Psoas muscle (tissue), 8 donors: ENCODE data around the gene CNOT4. TPM values are rescaled to one million over a fixed set of nuclear protein-coding genes. Genes with fewer than 3 reads are reported as not detected.

ENCODE experiments used
- ATAC-seq, 4 donors: fragments of 200-7000 bp; cut with Tn5 transposase; one replicate each; pipeline ENCODE4 v1.9.1; 2020; ENCODE audit warnings: moderate library complexity in 3 of 4, mild to moderate bottlenecking in 2 of 4
- DNase-seq, 2 donors: peaks; one replicate each; pipeline ENCODE4 v3.0.0-alpha.2; 2020
- H3K27ac ChIP-seq: fragments of 200-600 bp; one replicate; pipeline ENCODE4 v1.8.0; 2022
- H3K27me3 ChIP-seq, 3 donors: fragments of 200-600 bp in 1 of 3; one replicate each; pipeline versions ENCODE4 v1.6.1 to v1.8.0; 2013 to 2022; ENCODE audit warnings: low read length in 2 of 3, mild to moderate bottlenecking in 2 of 3, moderate library complexity in 1 of 3; ENCODE audit not compliant: insufficient read depth in 3 of 3
- H3K36me3 ChIP-seq, 2 donors: fragments of 200-600 bp in 1 of 2; one replicate each; pipeline versions ENCODE4 v1.6.1 to v1.8.0; 2013 to 2022; ENCODE audit warnings: low read depth in 1 of 2, mild to moderate bottlenecking in 1 of 2, moderate library complexity in 1 of 2; ENCODE audit not compliant: insufficient read depth in 1 of 2
- H3K4me1 ChIP-seq: fragments of 200-600 bp; one replicate; pipeline ENCODE4 v1.8.0; 2022
- H3K4me3 ChIP-seq: fragments of 200-600 bp; one replicate; pipeline ENCODE4 v1.8.0; 2022; ENCODE audit warnings: mild to moderate bottlenecking
- H3K9me3 ChIP-seq: fragments of 200-600 bp; one replicate; pipeline ENCODE4 v1.8.0; 2022
- CTCF ChIP-seq: fragments of 200-600 bp; IDR thresholded peaks from one replicate; pipeline ENCODE4 v1.8.0; 2022; ENCODE audit warnings: antibody characterized with exemption
- WGBS, 3 donors: extraction: QIAGEN DNeasy Blood & Tissue Kit; methylation state at CpG; one replicate each; pipeline versions ENCODE4 v1.1.6 to v1.1.7; 2013; 5-methylcytosine and 5-hydroxymethylcytosine counted together
- intact Hi-C, 2 donors: fragments of 100-400 bp; cut with DNase I; formaldehyde crosslinking; loops; one replicate each; pipeline versions ENCODE4 v1.11.0 to v1.14.2; 2022
- polyA plus RNA-seq, 3 donors: library from polyadenylated mRNA; stranded (reverse); fragments of 200-250 nt; gene quantifications; one replicate each; pipeline ENCODE4 v1.2.3, GENCODE V29; 2013
- total RNA-seq, 4 donors: library from RNA; stranded (reverse); fragmentation: NEBNext Ultra II Directional in 2 of 4; extraction: Animal tissue kit (Norgen Biotek cat#: 25700) in 2 of 4; gene quantifications; one replicate each; pipeline versions ENCODE4 v1.2.1 to v1.2.4, GENCODE V29; 2021 to 2023
- donor health status: healthy with polysubstance abuse.
- donor health status: DM: no; HTN: no; CAD: no; lungs with moderate emphysema.
- donor health status: Bipolar disorder and iron deficiency.
- donor health status: healthy.
- donor health status: DM: yes; HTN: yes; CAD: no.
- donor health status: DM: no; HTN: no; CAD: no.
- donor health status: DM: no; HTN: no; CAD: no.
- donor health status: DM: yes; HTN: yes; CAD: no.

Gene CNOT4
- total and polyA plus RNA-seq, 7 donors: 8.3 to 43.7 (median 27.6) TPM

- no peak for ATAC-seq
- WGBS, 3 donors: 83 to 87% (median 84%) methylated on average over 7 of the region's 7 CpGs
Measured at GRCh38 chr7:135366843-135367508, 142.9 kb downstream of the CNOT4 start.

GRCh38 chr7:135365721-135366120, 144.2 kb downstream of the CNOT4 start:
- Histone ChIP-seq H3K27me3 (no peaks in the 10 kb centered on the region), H3K9me3 (no peaks in the 10 kb centered on the region), H3K36me3 (peaks cover 0 to 26% of the 10 kb centered on the region in 2 donors), H3K27ac (no peak overlapping the region), H3K4me1 (peaks cover 21% of the 10 kb centered on the region), H3K4me3 (no peak overlapping the region)
- TF ChIP-seq CTCF: no peak
- ATAC-seq (no peak), DNase-seq (no peak)
- intact Hi-C loops: no loop called here
- WGBS, 3 donors: 50 to 76% (median 50%) methylated on average over 3 of the region's 3 CpGs

More at GRCh38 chr7:135366843-135367508, 142.9 kb downstream of the CNOT4 start:
- intact Hi-C loops: no loop called here
- TF ChIP-seq CTCF: no peak
- no peaks in the 10 kb centered on the region for H3K27me3 ChIP-seq
- peaks cover 0 to 18% of the 10 kb centered on the region in 2 donors for H3K36me3 ChIP-seq
- H3K27ac ChIP-seq: no peak overlapping the region
- DNase-seq: no peak
- no peak overlapping the region for H3K4me3 ChIP-seq
- H3K4me1 ChIP-seq: peaks cover 21% of the 10 kb centered on the region
- H3K9me3 ChIP-seq: no peaks in the 10 kb centered on the region

GRCh38 chr7:135364206-135364605, 145.7 kb downstream of the CNOT4 start:
- Histone ChIP-seq H3K36me3 (peaks cover 0 to 28% of the 10 kb centered on the region in 2 donors), H3K27me3 (no peaks in the 10 kb centered on the region), H3K9me3 (no peaks in the 10 kb centered on the region), H3K27ac (no peak overlapping the region), H3K4me1 (peaks cover 27% of the 10 kb centered on the region), H3K4me3 (no peak overlapping the region)
- no peak for TF ChIP-seq CTCF
- DNase-seq: no peak
- WGBS, 3 donors: 75 to 84% (median 77%) methylated on average over 2 of the region's 2 CpGs
- no peak for ATAC-seq
- intact Hi-C loops: no loop called here

GRCh38 chr7:135362871-135363270, 147.0 kb downstream of the CNOT4 start:
- intact Hi-C loops: no loop called here
- Histone ChIP-seq H3K27me3 (no peaks in the 10 kb centered on the region), H3K27ac (no peak overlapping the region), H3K4me3 (no peak overlapping the region), H3K36me3 (peaks cover 0 to 28% of the 10 kb centered on the region in 2 donors), H3K9me3 (no peaks in the 10 kb centered on the region), H3K4me1 (peaks cover 28% of the 10 kb centered on the region)
- 89 to 91% (median 89%) methylated on average over 7 of the region's 7 CpGs for WGBS, 3 donors
- no peak for DNase-seq
- TF ChIP-seq CTCF: no peak
- no peak for ATAC-seq

- DNase-seq (no peak), ATAC-seq (no peak)
- peaks cover 0 to 28% of the 10 kb centered on the region in 2 donors for H3K36me3 ChIP-seq
- H3K4me3 ChIP-seq: no peak overlapping the region
- H3K9me3 ChIP-seq: no peaks in the 10 kb centered on the region
- TF ChIP-seq CTCF: no peak
- WGBS, 3 donors: 45 to 55% (median 53%) methylated on average over 5 of the region's 5 CpGs
- H3K27me3 ChIP-seq: no peaks in the 10 kb centered on the region
- peaks cover 24% of the 10 kb centered on the region for H3K4me1 ChIP-seq
- no peak overlapping the region for H3K27ac ChIP-seq
- intact Hi-C loops: no loop called here
Measured at GRCh38 chr7:135361788-135362187, 148.1 kb downstream of the CNOT4 start.
